ENCODE measurements around the gene CSNK1A1L.

CSNK1A1L gene

DNA sequence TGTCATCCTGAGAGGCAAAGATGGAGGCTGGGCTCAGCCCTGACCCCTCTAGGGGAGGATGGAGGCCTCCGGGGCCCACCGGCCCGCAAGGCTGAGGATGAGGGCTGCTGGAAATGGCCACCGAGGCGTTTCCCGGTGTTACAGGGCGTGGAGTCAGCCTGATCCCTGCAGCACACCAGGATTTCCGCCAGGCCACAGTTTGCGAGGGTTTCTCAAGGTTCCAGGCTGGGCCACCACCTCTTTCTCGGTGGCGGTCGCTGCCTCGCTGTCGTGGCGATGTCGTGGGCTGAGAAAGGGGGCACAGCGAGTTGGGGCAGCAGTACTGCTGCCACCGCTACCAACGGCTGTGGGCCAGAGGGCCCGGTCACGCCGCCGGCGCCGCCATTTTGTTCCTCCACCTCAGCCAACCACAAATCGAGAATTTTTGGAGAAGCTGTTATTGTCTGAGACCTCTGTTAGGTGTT is at the start of gene CSNK1A1L:
Gene CSNK1A1L (minus strand): TSS at position 414 of the 464 bp plus-strand sequence. CDS start 408 bp downstream, at position 6.
- DNase-seq: no peak

DNA sequence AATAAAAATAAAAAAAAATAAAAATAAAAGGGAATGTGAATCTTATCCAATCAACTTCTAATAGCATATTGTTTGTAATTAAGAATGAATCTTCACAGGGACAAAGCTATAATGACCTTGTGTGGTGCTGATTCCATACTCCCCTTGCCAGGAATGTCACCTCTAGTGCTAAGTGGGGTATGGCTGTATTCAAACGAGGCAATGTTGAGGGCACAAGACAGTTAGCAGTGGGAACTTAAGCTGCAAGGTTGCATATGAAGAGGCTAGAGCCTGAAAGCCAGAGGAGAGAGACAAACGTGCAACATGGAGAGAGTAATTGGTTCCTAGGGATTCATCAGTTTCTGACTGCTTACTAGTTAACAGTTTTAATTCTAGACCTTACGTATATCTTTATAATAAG is 43.9 kb upstream of the CSNK1A1L start:
- DNase-seq: no peak

DNA sequence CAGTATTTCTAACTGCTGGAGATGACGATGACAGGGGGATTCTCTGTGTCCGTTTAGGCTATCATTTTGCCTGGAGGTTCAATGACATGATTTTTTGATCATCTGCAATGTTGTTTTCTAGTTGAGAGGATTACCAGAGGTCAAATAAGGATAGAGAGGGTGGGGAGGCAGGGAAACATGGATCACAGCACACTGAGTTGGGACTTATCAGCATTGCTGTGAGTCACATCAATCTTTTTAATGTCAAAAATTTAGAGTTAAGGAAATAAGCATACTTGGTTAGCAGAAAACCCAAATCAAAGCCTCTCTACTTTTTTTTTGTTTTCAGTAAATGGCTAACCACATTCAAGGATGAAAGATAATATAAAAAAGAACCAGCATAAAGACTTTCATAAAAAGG is 43.0 kb upstream of the CSNK1A1L start:
- DNase-seq: no peak

DNA sequence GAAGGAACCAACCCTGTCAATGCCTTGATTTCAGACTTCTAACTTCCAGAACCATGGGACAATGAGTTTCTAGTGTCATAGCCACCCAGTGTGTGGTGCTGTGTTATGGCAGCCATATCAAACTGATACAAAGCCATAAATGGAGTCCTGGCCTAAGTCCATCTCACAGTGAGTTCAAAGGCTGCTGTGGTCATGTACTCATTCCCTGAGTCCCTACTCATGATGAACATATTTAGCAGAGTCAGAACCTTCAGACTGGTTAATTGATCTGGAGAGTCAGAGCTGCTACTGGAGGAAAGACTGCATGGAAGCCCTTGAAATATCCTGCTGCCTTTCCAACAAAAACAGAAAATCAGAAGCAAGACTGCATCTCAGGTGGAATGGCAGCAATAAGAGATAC is 39.2 kb upstream of the CSNK1A1L start:
- no peak for DNase-seq

DNA sequence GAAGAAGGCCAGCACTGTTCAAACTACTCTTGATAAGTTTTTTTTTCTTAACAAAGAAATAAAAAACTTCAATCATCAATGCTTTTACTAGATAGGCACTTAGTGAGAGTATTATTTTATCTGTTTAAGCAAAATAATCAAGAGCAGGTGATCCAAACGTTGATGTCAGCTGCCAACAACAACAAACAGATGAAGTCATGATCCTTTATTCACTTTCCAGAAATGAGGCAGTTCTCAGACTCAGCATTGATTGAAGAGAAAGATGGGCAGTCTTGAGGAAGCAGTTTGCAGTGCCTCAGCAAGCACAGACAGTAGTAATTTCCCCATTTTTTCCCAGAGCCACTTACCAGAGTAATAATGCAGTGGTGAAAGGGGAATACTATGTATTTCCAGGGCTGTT is 38.4 kb upstream of the CSNK1A1L start:
- no peak for DNase-seq

DNA sequence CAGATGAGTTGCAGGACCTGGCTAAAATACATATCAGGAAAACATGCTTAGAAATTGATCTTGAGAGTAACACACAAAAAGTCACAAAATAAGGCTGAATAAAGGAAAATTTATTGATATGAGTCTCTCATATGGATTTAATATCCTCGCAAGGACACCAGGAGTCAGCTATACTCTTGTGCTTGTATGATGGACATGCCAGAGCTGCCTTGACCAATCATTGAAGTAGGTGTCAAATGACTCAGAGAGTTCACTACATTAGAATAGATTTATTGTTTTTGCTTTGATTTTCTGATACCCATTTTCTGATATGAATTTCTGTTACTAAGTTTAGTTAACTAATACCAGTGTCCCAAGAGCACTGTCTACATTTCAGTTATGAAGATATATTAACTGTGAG is 37.4 kb upstream of the CSNK1A1L start:
- DNase-seq: no peak

DNA sequence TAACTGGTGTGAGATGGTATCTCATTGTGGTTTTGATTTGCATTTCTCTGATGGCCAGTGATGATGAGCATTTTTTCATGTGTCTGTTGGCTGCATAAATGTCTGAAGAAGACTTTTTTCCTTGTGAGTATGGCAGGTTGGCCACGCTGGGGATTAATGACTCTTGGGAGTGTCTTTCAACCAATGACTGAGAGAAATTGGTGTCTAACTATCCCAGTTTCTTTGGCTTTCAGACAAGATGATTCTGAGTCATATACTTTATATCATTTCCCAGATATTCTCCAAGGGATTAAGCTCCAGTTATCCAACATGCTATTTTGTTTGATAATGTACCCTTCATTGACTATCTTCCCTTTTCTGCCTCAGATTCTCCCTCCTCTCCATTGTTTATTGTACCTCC is 35.5 kb upstream of the CSNK1A1L start:
- no peak for DNase-seq

DNA sequence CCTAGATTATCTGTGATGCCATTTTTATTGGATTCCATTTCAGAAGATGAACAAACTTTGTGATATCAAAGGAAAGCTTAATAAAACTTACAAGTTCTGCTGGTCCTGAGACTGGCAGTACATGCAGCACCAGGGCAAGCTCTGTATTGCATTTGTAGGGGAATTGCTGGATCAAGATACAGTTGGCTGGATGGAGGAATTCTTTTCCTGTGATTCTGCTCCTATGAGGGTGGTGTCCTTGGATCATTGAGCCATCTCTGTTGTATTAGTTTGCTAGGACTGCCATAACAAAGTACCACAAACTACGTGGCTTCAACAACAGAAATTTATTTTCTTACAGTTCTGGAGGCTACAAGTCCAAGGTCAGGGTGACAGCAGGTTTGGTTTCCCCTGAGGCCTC is 33.9 kb upstream of the CSNK1A1L start:
- DNase-seq: no peak

DNA sequence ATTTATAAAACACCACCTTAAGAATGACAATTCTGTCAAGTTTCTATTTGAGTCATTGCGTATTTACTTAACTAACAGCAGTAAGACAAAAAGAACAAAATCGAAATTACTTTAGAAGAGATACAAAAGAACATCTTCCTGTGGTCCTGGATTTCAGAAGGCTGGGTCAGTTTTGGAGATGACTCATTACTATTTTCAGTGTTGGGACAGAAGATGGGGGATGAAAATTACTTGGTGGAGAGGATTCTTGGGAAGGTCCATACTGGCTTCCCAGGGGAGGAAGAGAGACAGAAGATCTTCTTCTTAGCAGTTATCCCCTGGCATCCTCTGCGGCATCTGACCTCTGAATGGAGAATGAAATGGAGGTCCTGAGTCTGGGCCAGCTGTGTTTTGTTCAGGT is 33.5 kb upstream of the CSNK1A1L start:
- DNase-seq: no peak

DNA sequence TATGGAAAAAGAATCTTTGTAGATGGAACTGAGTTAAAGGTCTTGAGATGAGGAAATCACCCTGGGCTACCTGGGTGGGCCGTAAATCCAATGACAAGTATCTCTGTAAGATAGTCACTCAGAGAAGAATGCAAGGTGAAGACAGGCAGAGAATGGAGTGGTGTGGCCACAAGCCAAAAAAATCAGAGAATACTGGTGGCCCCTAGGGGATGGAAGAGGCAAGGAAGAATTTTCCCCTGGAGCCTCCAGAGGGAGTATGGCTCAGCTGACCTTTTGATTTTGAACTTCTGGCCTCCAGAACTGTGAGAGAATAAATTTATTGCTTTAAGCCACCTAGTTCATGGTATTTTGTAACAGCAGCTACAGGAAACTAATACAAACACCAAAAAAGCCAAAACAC is 32.7 kb upstream of the CSNK1A1L start:
- no peak for DNase-seq

DNA sequence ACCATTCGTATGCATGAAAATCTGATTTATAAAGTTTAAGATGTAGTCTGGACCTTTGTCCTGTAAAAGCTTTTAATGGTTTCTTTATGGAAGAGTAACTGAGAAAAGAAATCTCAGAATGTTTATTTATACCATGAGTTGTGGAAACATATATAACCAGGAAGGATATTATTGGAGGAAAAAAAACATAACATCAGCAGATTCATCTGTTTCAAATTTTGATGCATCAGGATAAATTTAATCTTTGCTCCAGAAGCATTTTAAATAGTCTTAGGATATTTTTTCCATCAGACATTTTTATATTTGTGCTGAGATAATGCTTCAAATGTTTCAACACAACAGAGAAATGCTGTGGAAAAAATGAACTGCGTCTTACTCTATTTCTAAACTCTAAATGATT is 31.2 kb upstream of the CSNK1A1L start:
- DNase-seq: no peak

DNA sequence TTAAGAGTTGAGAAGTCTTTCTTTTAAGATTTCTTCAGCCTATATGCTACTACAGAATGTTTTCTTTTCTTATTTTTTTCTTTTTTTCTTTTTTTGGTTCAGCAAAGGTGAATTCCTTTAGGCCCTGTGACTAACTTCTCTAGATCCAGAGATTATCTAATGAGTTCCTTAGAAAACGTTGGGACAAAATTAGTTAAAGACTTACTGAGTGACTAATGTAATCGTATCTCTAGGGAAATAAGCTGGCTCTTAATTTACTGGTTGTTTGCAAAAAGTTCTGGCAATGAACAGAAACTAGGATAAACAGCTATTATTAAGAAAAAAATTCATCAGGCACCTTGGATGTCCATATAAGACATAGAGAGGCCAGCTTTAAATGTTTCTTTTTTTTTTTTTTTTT is 30.7 kb upstream of the CSNK1A1L start:
- no peak for DNase-seq

DNA sequence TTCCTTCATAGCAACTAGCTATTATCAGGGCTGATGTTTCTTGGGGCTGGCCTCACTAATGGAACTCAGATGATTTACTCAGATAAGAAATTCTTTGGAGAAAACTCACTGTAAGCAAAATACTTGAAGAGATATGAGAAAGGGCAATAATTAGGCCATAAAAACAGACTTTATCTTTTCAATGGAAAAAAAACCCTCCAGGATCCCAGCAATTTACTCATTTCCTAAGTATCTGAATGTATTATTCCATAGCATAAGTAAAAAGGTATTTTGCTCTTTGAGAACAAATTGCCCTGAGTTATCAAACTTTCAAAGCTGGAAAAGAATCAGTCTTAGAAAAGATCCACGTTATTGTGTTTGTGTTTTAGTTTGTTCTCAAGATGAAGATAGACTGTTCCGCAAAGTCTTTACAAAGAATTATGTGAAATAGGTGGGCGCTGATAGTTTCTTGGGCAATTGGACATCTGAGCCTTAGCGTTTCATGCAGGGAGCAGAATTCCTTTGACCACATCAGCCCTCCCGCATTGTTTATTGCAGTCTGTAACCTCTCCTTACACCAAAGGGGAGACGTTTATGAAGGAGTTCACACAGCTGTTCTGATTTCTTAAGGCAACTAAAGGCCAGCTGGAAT is 29.1 kb upstream of the CSNK1A1L start:
- no peak for DNase-seq

DNA sequence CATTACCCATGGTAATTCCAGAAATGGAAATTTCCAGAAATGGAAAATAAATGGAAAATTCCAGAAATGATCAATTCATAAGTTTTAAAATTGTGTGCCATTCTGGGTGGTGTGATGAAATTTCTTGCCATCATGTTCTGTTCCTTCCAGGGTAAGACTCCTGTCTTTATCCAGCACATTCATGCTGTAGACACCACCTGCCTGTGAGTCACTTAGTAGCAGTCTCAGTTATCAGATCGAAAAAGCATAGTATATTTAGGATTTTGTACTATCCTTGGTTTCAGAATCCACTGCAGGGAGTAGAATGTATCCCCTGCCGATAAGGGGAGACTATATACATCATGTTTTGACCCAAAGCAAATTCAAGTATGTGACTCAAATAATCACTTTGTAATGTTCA is 26.7 kb upstream of the CSNK1A1L start:
- no peak for DNase-seq

DNA sequence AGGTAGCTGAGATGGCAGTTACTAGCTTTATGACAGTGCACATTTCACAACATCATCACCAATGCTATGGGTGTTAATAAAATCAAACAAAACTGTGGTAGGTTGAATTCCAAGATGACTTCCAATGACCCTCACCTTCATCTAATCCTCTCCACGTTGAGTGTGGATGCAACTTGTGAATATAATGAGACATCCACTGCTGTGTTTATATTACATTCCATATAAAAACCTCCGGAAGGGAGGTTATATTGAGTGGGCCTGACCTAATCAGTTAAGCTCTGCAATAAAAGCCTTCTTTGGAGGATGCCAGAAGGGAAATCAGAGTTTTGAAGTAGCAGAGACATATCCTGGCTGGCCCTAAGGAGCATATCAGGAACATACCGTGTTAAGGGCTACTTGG is 25.6 kb upstream of the CSNK1A1L start:
- DNase-seq: no peak

DNA sequence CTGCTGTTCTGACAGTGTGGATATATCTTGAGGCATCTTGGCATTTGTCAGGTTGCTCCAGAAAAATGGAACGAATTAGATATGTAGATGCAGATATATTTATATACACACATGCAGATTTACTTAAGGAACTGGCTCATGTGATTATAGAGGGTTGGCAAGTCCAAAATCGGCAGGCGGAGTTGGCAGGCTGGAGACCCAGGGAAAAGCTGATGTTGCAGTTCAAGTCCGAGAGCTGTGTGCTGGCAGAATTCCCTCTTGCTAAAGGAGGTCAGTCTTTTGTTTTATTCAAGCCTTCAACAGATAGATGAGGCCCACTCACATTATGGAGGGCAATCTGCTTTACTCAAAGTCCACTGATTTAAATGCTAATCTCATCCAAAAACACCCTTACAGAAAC is 24.4 kb upstream of the CSNK1A1L start:
- DNase-seq: peak in 1 of 2 experiments; percentile 15

DNA sequence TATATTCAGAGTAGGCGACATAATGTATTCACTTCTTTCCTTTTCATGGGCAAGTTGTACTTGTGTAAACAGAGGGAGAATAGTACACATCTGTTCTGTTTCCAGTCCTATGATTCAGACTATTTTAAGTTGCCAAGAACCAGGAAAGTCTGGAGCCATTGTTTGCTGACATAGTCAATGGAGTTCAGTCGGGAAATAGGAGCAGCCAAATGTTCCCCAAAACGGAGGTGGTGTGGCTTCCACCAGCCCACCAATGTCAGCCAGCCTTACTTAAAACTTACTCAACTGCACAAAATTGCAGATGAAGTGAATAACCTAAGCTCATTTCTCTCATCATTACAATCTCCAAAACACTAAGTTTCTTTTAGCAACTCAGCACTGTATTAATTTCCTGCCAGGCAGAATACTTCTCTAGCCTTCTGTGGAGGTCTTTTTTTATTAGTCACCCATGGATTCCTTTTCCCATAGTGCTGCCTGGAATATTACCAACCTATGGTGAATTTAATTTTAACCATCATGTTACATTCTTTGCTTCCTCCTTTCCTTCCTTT is 22.3 kb upstream of the CSNK1A1L start:
- peak; percentile 81 to 87 for DNase-seq

DNA sequence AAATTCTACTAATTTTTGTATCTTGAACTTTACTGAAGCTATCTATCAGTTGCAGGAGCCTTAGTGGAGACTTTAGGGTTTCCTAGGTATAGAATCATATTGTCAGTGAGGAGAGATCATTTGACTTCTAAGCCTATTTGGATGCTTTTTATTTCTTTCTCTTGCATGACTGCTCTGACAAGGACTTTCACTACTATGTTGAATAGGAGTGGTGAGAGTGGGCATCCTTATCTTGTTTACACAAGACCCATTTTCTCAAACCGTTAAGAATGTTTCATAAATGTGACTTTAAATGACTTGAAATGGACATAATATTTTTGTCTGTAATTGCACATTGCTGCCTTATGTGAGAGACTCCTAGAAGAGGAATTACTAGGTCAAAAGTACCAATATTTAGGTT is 17.9 kb upstream of the CSNK1A1L start:
- DNase-seq: no peak

DNA sequence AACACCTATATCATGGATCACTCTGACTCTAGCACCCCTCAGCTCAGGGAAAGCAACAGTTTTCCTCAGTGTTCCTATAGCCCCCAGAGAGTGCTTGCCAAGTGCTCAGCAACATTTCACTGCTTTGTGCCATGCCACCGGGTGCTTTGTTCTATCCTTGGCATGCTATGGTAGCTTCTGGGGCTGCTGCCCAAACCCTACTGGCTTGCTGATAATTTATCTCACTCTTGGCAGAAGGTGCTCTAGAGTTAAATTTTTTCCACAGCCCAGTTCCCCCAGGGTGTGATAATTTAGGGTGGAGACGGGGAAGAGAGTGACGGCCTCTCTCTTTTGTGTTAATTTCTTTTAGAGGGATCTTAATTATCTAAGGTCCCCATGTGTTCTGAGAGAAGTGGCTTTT is 12.6 kb upstream of the CSNK1A1L start:
- peak; percentile 42 to 81 for DNase-seq

DNA sequence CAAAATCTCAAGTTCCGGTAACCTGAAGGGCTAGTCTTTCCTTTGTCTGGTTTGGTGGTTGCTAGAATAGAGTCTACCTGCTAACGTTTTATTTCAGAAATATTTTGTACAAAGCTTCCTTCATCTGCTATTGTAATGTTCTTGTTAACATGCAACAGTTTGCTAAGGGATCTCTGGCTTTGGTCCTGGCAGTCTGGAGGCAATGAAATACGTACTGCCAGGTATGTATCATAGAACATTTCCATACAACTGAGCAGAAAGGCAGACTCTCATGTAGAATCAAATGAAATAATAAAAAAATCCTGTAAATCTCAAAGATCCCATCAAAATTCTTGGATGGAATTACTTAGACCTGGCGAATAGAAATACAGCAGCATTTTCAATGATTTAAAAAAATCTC is 8.8 kb upstream of the CSNK1A1L start:
- no peak for DNase-seq

DNA sequence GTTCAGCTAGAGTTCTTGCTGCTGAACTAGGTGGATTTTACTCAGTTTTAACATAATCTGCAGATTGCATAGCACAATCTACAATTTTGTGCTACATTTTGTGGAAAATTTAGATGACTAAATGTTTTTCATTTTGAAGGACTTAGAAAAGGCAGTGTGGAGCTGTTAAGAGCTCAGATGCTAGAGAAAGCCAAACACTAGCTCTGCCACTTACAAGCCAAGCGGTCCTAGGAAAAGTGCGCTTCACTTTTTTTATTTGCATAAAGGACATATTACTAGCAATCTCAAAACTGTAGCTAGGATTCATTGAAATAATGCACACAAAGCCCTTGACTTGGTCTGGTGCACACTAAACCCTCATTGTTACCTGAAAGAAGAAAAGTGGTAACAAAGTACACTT is 8.1 kb upstream of the CSNK1A1L start:
- no peak for DNase-seq

DNA sequence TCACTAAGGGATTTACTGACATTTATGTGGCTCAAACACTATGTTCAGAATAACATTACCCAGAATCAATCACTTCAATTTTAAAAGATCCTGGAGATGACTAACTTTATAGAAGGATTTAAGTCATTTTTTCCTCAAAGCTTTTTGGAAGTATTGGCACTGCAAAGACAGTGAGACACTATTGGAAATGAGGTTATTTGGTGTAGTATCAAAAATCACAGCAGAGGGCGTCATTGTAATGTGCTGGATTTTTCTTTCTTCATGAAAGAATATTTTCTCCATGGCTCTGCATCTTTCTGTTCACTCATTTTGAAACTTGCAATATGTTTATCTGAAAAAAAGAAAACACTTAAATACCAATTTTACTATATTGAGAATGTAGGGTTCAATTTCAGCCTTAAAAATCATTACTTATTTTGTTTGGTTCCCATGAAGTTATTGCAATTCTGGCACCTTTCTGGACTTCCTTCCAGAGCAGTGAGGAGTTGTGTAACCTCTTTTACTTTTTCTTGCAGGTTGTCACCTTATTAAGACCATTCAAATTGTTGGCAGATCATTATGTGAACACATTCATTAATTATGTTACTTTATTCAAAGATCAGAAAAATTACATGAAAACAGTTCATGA is 3.7 kb upstream of the CSNK1A1L start:
- DNase-seq: peak; percentile 45 to 56

DNA sequence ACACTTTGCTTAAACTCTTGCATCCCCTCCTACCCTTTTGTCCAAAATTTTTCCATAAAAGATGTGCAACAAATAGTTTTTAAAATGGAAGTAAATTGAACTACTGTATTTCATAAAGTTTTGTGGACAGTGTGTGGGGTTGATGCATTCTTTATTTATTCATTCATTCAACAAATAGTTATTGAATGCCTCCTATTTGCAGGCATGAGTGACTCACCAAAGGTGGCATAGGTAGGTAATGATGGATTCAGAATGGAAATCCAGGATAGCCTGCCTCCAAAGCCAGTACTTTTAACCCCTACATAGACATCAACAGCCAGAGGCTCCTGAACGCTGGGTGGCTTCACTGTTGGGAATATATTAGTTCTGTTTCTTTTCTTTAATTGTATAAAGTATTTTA is 2.4 kb upstream of the CSNK1A1L start:
- DNase-seq: no peak

DNA sequence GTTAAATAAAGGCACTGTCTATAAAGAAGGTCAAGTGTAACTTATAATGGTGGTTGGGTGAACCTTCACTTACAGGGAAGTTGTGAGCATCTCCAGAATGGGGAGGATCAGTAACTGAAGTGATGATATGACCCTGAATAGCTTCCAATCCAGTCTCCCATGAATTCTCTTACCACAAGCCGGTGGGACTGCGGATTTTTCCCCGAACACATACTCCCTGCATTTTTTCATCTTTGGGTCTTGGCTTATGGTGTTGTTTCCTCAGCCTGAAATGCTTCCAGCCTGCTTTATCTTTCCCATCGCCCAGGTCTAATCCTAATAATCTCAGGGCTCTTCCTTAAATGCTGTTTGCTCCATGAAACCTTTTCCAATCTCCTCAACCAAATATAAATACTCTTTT is 2.0 kb upstream of the CSNK1A1L start:
- DNase-seq: no peak

DNA sequence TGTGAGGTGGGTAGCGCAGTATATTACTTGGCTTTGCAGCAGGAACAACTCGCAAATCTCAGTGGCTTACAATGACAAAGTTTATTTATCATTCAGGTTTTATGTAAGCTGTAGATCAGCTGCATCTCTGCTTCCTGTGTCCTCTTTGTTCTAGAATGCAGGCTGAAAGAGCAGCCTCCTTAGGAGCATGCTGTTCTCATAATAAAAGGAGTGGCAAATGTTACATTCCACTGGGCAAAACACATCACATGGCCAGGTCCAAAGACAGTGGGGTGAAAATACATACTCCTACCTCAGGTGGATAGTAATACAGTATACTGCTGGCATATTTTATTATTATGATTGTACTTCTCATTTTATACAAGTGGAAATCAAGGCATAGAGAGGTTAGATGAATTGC is 1.2 kb upstream of the CSNK1A1L start:
- no peak for DNase-seq

Data from NCI-H446 (cell line).